Hepatocyte (in vitro differentiated cells): Measurements from ENCODE around the gene PRKG1. TPM values are rescaled to one million over a fixed set of nuclear protein-coding genes. Genes with fewer than 3 reads are reported as not detected.

ENCODE experiments used
- DNase-seq: peaks from one replicate; pipeline ENCODE4 v3.0.0-alpha.2; 2016; ENCODE audit warnings: low spot score
- H2AFZ ChIP-seq: fragments of 200-600 bp; sonication (generic); 2 replicates; pipeline ENCODE4 v1.6.0; 2016; ENCODE audit warnings: antibody characterized with exemption, mild to moderate bottlenecking
- H3K27ac ChIP-seq: fragments of 200-600 bp; sonication (generic); 2 replicates; pipeline ENCODE4 v1.5.1; 2016; ENCODE audit warnings: mild to moderate bottlenecking
- H3K27me3 ChIP-seq: fragments of 200-600 bp; sonication (generic); 2 replicates; pipeline ENCODE4 v1.6.1; 2016
- H3K36me3 ChIP-seq: fragments of 200-600 bp; sonication (generic); replicated peaks from 2 replicates; pipeline ENCODE4 v1.5.1; 2016; ENCODE audit warnings: low read depth; ENCODE audit not compliant: insufficient read depth
- H3K4me1 ChIP-seq: fragments of 200-600 bp; sonication (generic); 2 replicates; pipeline ENCODE4 v1.5.1; 2016; ENCODE audit warnings: mild to moderate bottlenecking, moderate library complexity; ENCODE audit not compliant: insufficient read depth
- H3K4me2 ChIP-seq: fragments of 200-600 bp; sonication (generic); 2 replicates; pipeline ENCODE4 v1.6.0; 2016
- H3K4me3 ChIP-seq: fragments of 200-600 bp; sonication (generic); 2 replicates; pipeline ENCODE4 v1.5.1; 2016; ENCODE audit warnings: mild to moderate bottlenecking
- H3K79me2 ChIP-seq: fragments of 200-600 bp; sonication (generic); 2 replicates; pipeline ENCODE4 v1.6.0; 2017; ENCODE audit warnings: mild to moderate bottlenecking
- H3K9me2 ChIP-seq: fragments of 200-600 bp; sonication (generic); replicated peaks from 2 replicates; pipeline ENCODE4 v1.6.0; 2017; ENCODE audit warnings: mild to moderate bottlenecking; ENCODE audit not compliant: insufficient read depth
- H3K9me3 ChIP-seq: fragments of 200-600 bp; sonication (generic); 2 replicates; pipeline ENCODE4 v1.5.1; 2016; ENCODE audit warnings: low read depth, mild to moderate bottlenecking
- H4K20me1 ChIP-seq: fragments of 200-600 bp; sonication (generic); 2 replicates; pipeline ENCODE4 v1.6.0; 2016; ENCODE audit warnings: mild to moderate bottlenecking; ENCODE audit not compliant: insufficient read depth, poor library complexity, severe bottlenecking
- CTCF ChIP-seq: fragments of 200-600 bp; sonication (generic); IDR thresholded peaks from 2 replicates; pipeline ENCODE4 v1.5.1; 2016; ENCODE audit warnings: antibody characterized with exemption, mild to moderate bottlenecking; ENCODE audit not compliant: poor library complexity
- EZH2 ChIP-seq: fragments of 200-600 bp; sonication (generic); IDR thresholded peaks from 2 replicates; pipeline ENCODE4 v1.6.1; 2016; ENCODE audit warnings: antibody characterized with exemption, mild to moderate bottlenecking, borderline replicate concordance
- EZH2phosphoT487 ChIP-seq: fragments of 200-600 bp; sonication (generic); IDR thresholded peaks from one replicate; pipeline ENCODE4 v1.6.1; 2018; ENCODE audit warnings: antibody characterized with exemption, mild to moderate bottlenecking, low read depth, moderate library complexity; ENCODE audit not compliant: unreplicated experiment, severe bottlenecking
- WGBS: methylation state at CpG from one replicate; pipeline ENCODE4 v1.1.6; 2016; ENCODE audit warnings: low lambda C conversion rate; ENCODE audit errors: missing lambda C conversion rate; 5-methylcytosine and 5-hydroxymethylcytosine counted together
- polyA plus RNA-seq: library from polyadenylated mRNA; unstranded; fragments of >200 nt; fragmentation: Nextera tagmentation; extraction: Ambion mirVana; gene quantifications from 2 replicates; pipeline ENCODE4 v1.2.1, GENCODE V29; 2016
- total RNA-seq: library from RNA; depleted of rRNA; stranded (reverse); fragments of >200 nt; gene quantifications from 2 replicates; pipeline ENCODE4 v1.2.3, GENCODE V29; 2014

The PRKG1 gene
- total and polyA plus RNA-seq, 2 experiments from 2014 or later = 4.0 to 8.1 TPM

- H3K9me3 ChIP-seq = no peaks in the 10 kb centered on the region
- H3K36me3 ChIP-seq = no peaks in the 10 kb centered on the region
- H3K27me3 ChIP-seq = no peaks in the 10 kb centered on the region
- no peak overlapping the region for H3K4me3 ChIP-seq
- H3K9me2 ChIP-seq = no peaks in the 10 kb centered on the region
- TF ChIP-seq EZH2 = no peak
- TF ChIP-seq EZH2phosphoT487 = no peak
- no peak for TF ChIP-seq CTCF
- 86% methylated on average over 1 of the region's 1 CpG for WGBS
- no peaks in the 10 kb centered on the region for H3K4me1 ChIP-seq
- no peaks in the 10 kb centered on the region for H4K20me1 ChIP-seq
- no peak overlapping the region for H3K4me2 ChIP-seq
- no peaks in the 10 kb centered on the region for H3K79me2 ChIP-seq
- H3K27ac ChIP-seq = no peak overlapping the region
- H2AFZ ChIP-seq = no peak overlapping the region
- no peak for DNase-seq
Measured at GRCh38 chr10:51635436-51635835, 561.1 kb downstream of the PRKG1 start.

GRCh38 chr10:51638211-51638610, 563.9 kb downstream of the PRKG1 start:
- H3K27ac ChIP-seq = no peak overlapping the region
- H3K4me1 ChIP-seq = no peaks in the 10 kb centered on the region
- TF ChIP-seq CTCF (no peak), EZH2 (no peak), EZH2phosphoT487 (no peak)
- no peak overlapping the region for H3K4me2 ChIP-seq
- H3K79me2 ChIP-seq = no peaks in the 10 kb centered on the region
- no peaks in the 10 kb centered on the region for H4K20me1 ChIP-seq
- no peak overlapping the region for H2AFZ ChIP-seq
- no peaks in the 10 kb centered on the region for H3K36me3 ChIP-seq
- no peak for DNase-seq
- WGBS = 95% methylated on average over 4 of the region's 4 CpGs
- peaks cover 1% of the 10 kb centered on the region for H3K9me2 ChIP-seq
- no peaks in the 10 kb centered on the region for H3K9me3 ChIP-seq
- H3K27me3 ChIP-seq = no peaks in the 10 kb centered on the region
- no peak overlapping the region for H3K4me3 ChIP-seq

GRCh38 chr10:51638737-51639136, 564.5 kb downstream of the PRKG1 start:
- no peak overlapping the region for H2AFZ ChIP-seq
- H3K36me3 ChIP-seq = no peaks in the 10 kb centered on the region
- no peaks in the 10 kb centered on the region for H3K4me1 ChIP-seq
- no peaks in the 10 kb centered on the region for H3K79me2 ChIP-seq
- no peak overlapping the region for H3K4me2 ChIP-seq
- TF ChIP-seq EZH2 = no peak
- no peak for TF ChIP-seq EZH2phosphoT487
- no peak for TF ChIP-seq CTCF
- DNase-seq = no peak
- 92% methylated on average over 1 of the region's 1 CpG for WGBS
- no peaks in the 10 kb centered on the region for H3K27me3 ChIP-seq
- H3K27ac ChIP-seq = no peak overlapping the region
- H3K9me2 ChIP-seq = peaks cover 3% of the 10 kb centered on the region
- H3K9me3 ChIP-seq = no peaks in the 10 kb centered on the region
- no peaks in the 10 kb centered on the region for H4K20me1 ChIP-seq
- no peak overlapping the region for H3K4me3 ChIP-seq
